HCT116 (cell line): Measurements from ENCODE around the gene UNC45A. TPM values are rescaled to one million over a fixed set of nuclear protein-coding genes. Genes with fewer than 3 reads are reported as not detected.

Experiments used
- ATAC-seq: fragments of 200-7000 bp; cut with Tn5 transposase; 2 replicates; pipeline ENCODE4 v1.9.1; 2020; ENCODE audit warnings: mild to moderate bottlenecking, moderate library complexity
- BruUV-seq: library from RNA; stranded (reverse); fragments of 400-500 nt; replicated peaks from 2 replicates; lab custom pipeline; 2021; lab: Mats Ljungman, UMichigan
- CTCF ChIA-PET: fragments of 300-600 bp; sonication (Branson Sonifier 250); formaldehyde crosslinking; loops from one replicate; lab custom pipeline; 2021; ENCODE audit warnings: antibody characterized with exemption; lab: Charles Lee
- POLR2A ChIA-PET: fragments of 300-600, 350-600 bp; sonication (Branson Sonifier 250); formaldehyde crosslinking; loops from one replicate; lab custom pipeline; 2021; ENCODE audit warnings: antibody characterized with exemption; lab: Charles Lee
- RAD21 ChIA-PET, 2 experiments: fragments of 300-600 bp; sonication (Branson Sonifier 250); formaldehyde crosslinking; loops; one replicate each; lab custom pipeline; 2023; ENCODE audit warnings: low total read pairs in 2 of 2; ENCODE audit not compliant: uncharacterized antibody in 2 of 2, unreplicated experiment in 2 of 2, low non-redundant PET in 1 of 2; lab: Charles Lee
- DNase-seq: peaks from one replicate; pipeline ENCODE4 v3.0.0-alpha.2; 2010; ENCODE audit warnings: low read depth, low spot score
- H2AFZ ChIP-seq: fragments of 200-600 bp; shearing (Covaris generic), sonication (generic); 2 replicates; pipeline ENCODE4 v1.6.1; 2017; ENCODE audit warnings: low read depth, mixed run types, mixed read lengths, antibody characterized with exemption, low read length; ENCODE audit not compliant: poor library complexity, severe bottlenecking
- H3K27ac ChIP-seq: 2 replicates; pipeline ENCODE4 v1.5.1; 2012; ENCODE audit warnings: low read depth, low read length
- H3K27me3 ChIP-seq: fragments of 200-600 bp; sonication (generic); 2 replicates; pipeline ENCODE4 v1.6.1; 2016; ENCODE audit warnings: mixed run types, low read length, mixed read lengths; ENCODE audit not compliant: insufficient read depth
- H3K36me3 ChIP-seq, 2 experiments: fragments of 200-500 bp in 1 of 2; fragments of 200-600 bp in 1 of 2; sonication (Bioruptor generic) in 1 of 2; sonication (generic) in 1 of 2; 2 replicates each; pipeline versions ENCODE4 v1.5.1 to v1.6.1; 2014 to 2016; ENCODE audit warnings: low read length in 2 of 2, inconsistent platforms in 1 of 2, mixed read lengths in 1 of 2, mixed run types in 1 of 2; ENCODE audit not compliant: insufficient read depth in 2 of 2, control insufficient read depth in 1 of 2
- H3K4me1 ChIP-seq, 2 experiments: fragments of 200-600 bp in 1 of 2; sonication (generic) in 1 of 2; 2 replicates each; pipeline versions ENCODE4 v1.5.1 to v1.6.1; 2012 to 2017; ENCODE audit warnings: low read length in 2 of 2, inconsistent platforms in 1 of 2, mild to moderate bottlenecking in 1 of 2, mixed read lengths in 1 of 2, mixed run types in 1 of 2, moderate library complexity in 1 of 2; ENCODE audit not compliant: insufficient read depth in 2 of 2, control insufficient read depth in 1 of 2
- H3K4me2 ChIP-seq: fragments of 200-600 bp; sonication (generic); 2 replicates; pipeline ENCODE4 v1.6.1; 2017; ENCODE audit warnings: mixed run types, low read length, mixed read lengths
- H3K4me3 ChIP-seq, 2 experiments: fragments of 200-600 bp in 1 of 2; sonication (generic) in 1 of 2; replicated peaks in 1 of 2; 2 replicates each; pipeline ENCODE4 v1.5.1; 2011 to 2016; ENCODE audit warnings: low read length in 2 of 2, control low read depth in 1 of 2, low read depth in 1 of 2, mild to moderate bottlenecking in 1 of 2, mixed read lengths in 1 of 2, mixed run types in 1 of 2
- H3K79me2 ChIP-seq: fragments of 200-600 bp; sonication (generic); 2 replicates; pipeline ENCODE4 v1.6.1; 2017; ENCODE audit warnings: mild to moderate bottlenecking, mixed run types, low read length, moderate library complexity, mixed read lengths; ENCODE audit not compliant: insufficient read depth
- H3K9ac ChIP-seq: fragments of 200-600 bp; sonication (generic); 2 replicates; pipeline ENCODE4 v1.6.1; 2016; ENCODE audit warnings: low read length, mixed read lengths
- H3K9me2 ChIP-seq: fragments of 200-600 bp; sonication (generic), shearing (Covaris generic); 2 replicates; pipeline ENCODE4 v1.6.1; 2017; ENCODE audit warnings: mixed run types, mild to moderate bottlenecking, moderate library complexity; ENCODE audit not compliant: insufficient read depth
- H3K9me3 ChIP-seq, 2 experiments: fragments of 200-500 bp in 1 of 2; fragments of 200-600 bp in 1 of 2; sonication (Bioruptor generic) in 1 of 2; sonication (generic) in 1 of 2; 2 replicates each; pipeline ENCODE4 v1.6.1; 2014 to 2017; ENCODE audit warnings: low read length in 2 of 2, mixed read lengths in 2 of 2, inconsistent platforms in 1 of 2, low read depth in 1 of 2, mild to moderate bottlenecking in 1 of 2, mixed run types in 1 of 2, moderate library complexity in 1 of 2; ENCODE audit not compliant: control insufficient read depth in 1 of 2, insufficient read depth in 1 of 2
- H4K20me1 ChIP-seq: fragments of 200-600 bp; sonication (generic), shearing (Covaris generic); 2 replicates; pipeline ENCODE4 v1.6.1; 2017; ENCODE audit warnings: mixed run types, mild to moderate bottlenecking, moderate library complexity; ENCODE audit not compliant: insufficient read depth
- ATF3 ChIP-seq: IDR thresholded peaks from 2 replicates; pipeline ENCODE4 v1.6.1; 2012
- CBX3 ChIP-seq: IDR thresholded peaks from 2 replicates; pipeline ENCODE4 v1.6.1; 2012; ENCODE audit warnings: low read depth
- CEBPB ChIP-seq: IDR thresholded peaks from 2 replicates; pipeline ENCODE4 v1.6.1; 2012; ENCODE audit warnings: low read depth
- EZH2phosphoT487 ChIP-seq: fragments of 200-600 bp; IDR thresholded peaks from 2 replicates; pipeline ENCODE4 v1.6.1; 2018; ENCODE audit warnings: antibody characterized with exemption, borderline replicate concordance
- JUND ChIP-seq: IDR thresholded peaks from 2 replicates; pipeline ENCODE4 v1.6.1; 2012
- POLR2AphosphoS5 ChIP-seq: IDR thresholded peaks from 2 replicates; pipeline ENCODE4 v1.6.1; 2011; ENCODE audit warnings: mild to moderate bottlenecking, low read depth, low read length, moderate library complexity
- RAD21 ChIP-seq: IDR thresholded peaks from 2 replicates; pipeline ENCODE4 v1.6.1; 2012; ENCODE audit warnings: low read depth, mild to moderate bottlenecking
- SRF ChIP-seq: IDR thresholded peaks from 2 replicates; pipeline ENCODE4 v1.6.1; 2012; ENCODE audit warnings: low read depth
- TCF7L2 ChIP-seq: IDR thresholded peaks from 2 replicates; pipeline ENCODE4 v1.7.0; 2011; ENCODE audit warnings: borderline replicate concordance, inconsistent platforms; ENCODE audit not compliant: insufficient read depth, insufficient read length; ENCODE audit errors: extremely low read depth
- YY1 ChIP-seq: IDR thresholded peaks from 2 replicates; pipeline ENCODE4 v1.6.1; 2011; ENCODE audit warnings: low read length, low read depth, moderate library complexity, mild to moderate bottlenecking; ENCODE audit not compliant: insufficient replicate concordance; ENCODE audit errors: extremely low read depth
- ZBTB33 ChIP-seq: IDR thresholded peaks from 2 replicates; pipeline ENCODE4 v1.6.1; 2011; ENCODE audit warnings: mild to moderate bottlenecking, low read length, moderate library complexity; ENCODE audit not compliant: insufficient replicate concordance; ENCODE audit errors: extremely low read depth
- ZFX ChIP-seq: fragments of 450-650 bp; IDR thresholded peaks from 2 replicates; pipeline ENCODE4 v1.6.1; 2017
- intact Hi-C: fragments of 100-400 bp; cut with micrococcal nuclease; formaldehyde crosslinking; loops from 2 replicates; pipeline ENCODE4 v1.10.0; 2022
- total RNA-seq: library from RNA; stranded (reverse); gene quantifications from one replicate; pipeline ENCODE4 v1.2.1, GENCODE V29; 2021; ENCODE audit not compliant: unreplicated experiment

Gene UNC45A
- total RNA-seq, 1 experiment from 2014 or later = 95.4 TPM

- H3K9me3 ChIP-seq = no peaks in the 10 kb centered on the region
- no peak overlapping the region for H3K4me2 ChIP-seq
- peaks cover 35 to 39% of the 10 kb centered on the region in 2 experiments; a peak in 3 of 4 replicates for H3K36me3 ChIP-seq
- intact Hi-C loops = no loop called here
- ChIA-PET CTCF (no interaction called here), POLR2A (no interaction called here), RAD21 (no interaction called here)
- H4K20me1 ChIP-seq = no peaks in the 10 kb centered on the region
- H3K9ac ChIP-seq = no peak overlapping the region
- no peak overlapping the region for H2AFZ ChIP-seq
- TF ChIP-seq CEBPB (no peak), YY1 (no peak), ZFX (no peak), CBX3 (no peak), SRF (no peak), RAD21 (no peak), JUND (no peak), EZH2phosphoT487 (no peak), POLR2AphosphoS5 (no peak), TCF7L2 (no peak), ZBTB33 (no peak), ATF3 (no peak)
- BruUV-seq = no TSS peak
- H3K4me1 ChIP-seq = peaks cover 0 to 8% of the 10 kb centered on the region in 2 experiments; a peak in 2 of 4 replicates
- H3K9me2 ChIP-seq = no peaks in the 10 kb centered on the region
- H3K27ac ChIP-seq = no peak overlapping the region
- ATAC-seq = peak; percentile 25; the same call in 1 of the 2 replicates
- no peak overlapping the region for H3K4me3 ChIP-seq
- no peak for DNase-seq
- no peaks in the 10 kb centered on the region for H3K79me2 ChIP-seq
- H3K27me3 ChIP-seq = no peaks in the 10 kb centered on the region
Observed at GRCh38 chr15:90946941-90947576, 12.0 kb downstream of the UNC45A start.
